Gastroesophageal sphincter (tissue), 3 donors: ENCODE data around the gene SHISAL2B.

ENCODE experiments used
- CTCF ChIP-seq, 4 experiments: fragments of 200-600 bp in 2 of 4; fragments of 450-650 bp in 2 of 4; sonication (generic) in 1 of 4; IDR thresholded peaks; one replicate each; pipeline ENCODE4 v1.5.1; 2017 to 2019; ENCODE audit warnings: antibody characterized with exemption in 4 of 4, mild to moderate bottlenecking in 2 of 4, moderate library complexity in 2 of 4
- EP300 ChIP-seq: sonication (generic); formaldehyde crosslinking; IDR thresholded peaks from one replicate; pipeline ENCODE4 v1.6.1; 2017; ENCODE audit warnings: antibody characterized with exemption, mild to moderate bottlenecking
- POLR2A ChIP-seq, 2 donors: fragments of 450-650 bp; IDR thresholded peaks; one replicate each; pipeline ENCODE4 v1.6.1; 2017; ENCODE audit warnings: antibody characterized with exemption in 2 of 2, mild to moderate bottlenecking in 2 of 2, moderate library complexity in 1 of 2
- POLR2AphosphoS5 ChIP-seq: sonication (generic); formaldehyde crosslinking; IDR thresholded peaks from one replicate; pipeline ENCODE4 v1.6.1; 2017; ENCODE audit warnings: antibody characterized with exemption

GRCh38 chr5:64665243-64665642 lies 25.1 kb upstream of the SHISAL2B start:
- TF ChIP-seq POLR2A (IDR thresholded peaks at IDR 0.05) (no peak), CTCF (IDR thresholded peaks at IDR 0.05) (no peak), EP300 (no peak), POLR2AphosphoS5 (no peak)
